HepG2 (cell line): ENCODE data around the gene POLQ. TPM values are rescaled to one million over a fixed set of nuclear protein-coding genes. Genes with fewer than 3 reads are reported as not detected.

Source experiments
- ATAC-seq: fragments of 200-7000 bp; cut with Tn5 transposase; 3 replicates; pipeline ENCODE4 v1.9.1; 2020; ENCODE audit warnings: mild to moderate bottlenecking, moderate library complexity
- BruUV-seq: library from RNA; stranded (reverse); fragments of 400-500 nt; replicated peaks from 2 replicates; lab custom pipeline; 2021; lab: Mats Ljungman, UMichigan
- CTCF ChIA-PET: fragments of 300-600 bp; formaldehyde crosslinking; extraction: SDS; loops from one replicate; lab custom pipeline; 2021; ENCODE audit warnings: low total read pairs, inconsistent platforms, low intra/inter-chr PET ratio; lab: Yijun Ruan, JAX
- POLR2A ChIA-PET: fragments of 350-600 bp; sonication (Branson Sonifier 250); formaldehyde crosslinking; loops from one replicate; lab custom pipeline; 2020; ENCODE audit warnings: antibody characterized with exemption, inconsistent platforms; lab: Yijun Ruan, JAX
- DNase-seq: peaks from one replicate; pipeline ENCODE4 v3.0.0-alpha.2; 2015; ENCODE audit warnings: low spot score
- FAIRE-seq: peaks from 3 replicates; lab custom pipeline; 2011; peaks lifted over from hg19 to GRCh38; lab: Jason Lieb, UNC
- H2AFZ ChIP-seq: one replicate; pipeline ENCODE4 v1.6.1; 2011; ENCODE audit warnings: low read length, inconsistent platforms
- H3K27ac ChIP-seq: fragments of 300-600 bp; 3 replicates; pipeline ENCODE4 v1.8.0; 2011; ENCODE audit warnings: mixed run types, mild to moderate bottlenecking, mixed read lengths, low read length, inconsistent platforms; ENCODE audit not compliant: insufficient read depth; ENCODE audit errors: extremely low read length
- H3K27me3 ChIP-seq, 2 experiments: fragments of 200-600 bp in 1 of 2; 2 replicates in 1 of 2; 3 replicates in 1 of 2; pipeline versions ENCODE4 v1.6.0 to v1.8.0; 2011; ENCODE audit warnings: low read length in 2 of 2, mild to moderate bottlenecking in 2 of 2, moderate library complexity in 2 of 2, inconsistent platforms in 1 of 2; ENCODE audit not compliant: insufficient read depth in 2 of 2, control insufficient read depth in 1 of 2
- H3K36me3 ChIP-seq, 2 experiments: fragments of 200-600 bp in 1 of 2; replicated peaks in 1 of 2; 2 replicates in 1 of 2; 3 replicates in 1 of 2; pipeline versions ENCODE4 v1.5.1 to v1.8.0; 2011; ENCODE audit warnings: low read length in 2 of 2, inconsistent platforms in 1 of 2; ENCODE audit not compliant: insufficient read depth in 2 of 2, control insufficient read depth in 1 of 2
- H3K4me1 ChIP-seq: 2 replicates; pipeline ENCODE4 v1.5.1; 2012; ENCODE audit warnings: low read length, inconsistent platforms; ENCODE audit not compliant: insufficient read depth
- H3K4me2 ChIP-seq: 2 replicates; pipeline ENCODE4 v1.6.0; 2011; ENCODE audit warnings: low read depth, low read length, inconsistent platforms
- H3K4me3 ChIP-seq, 3 experiments: fragments of 200-600 bp in 1 of 3; sonication (generic), shearing (Covaris generic) in 1 of 3; replicated peaks in 1 of 3; 2 replicates each; pipeline ENCODE4 v1.5.1; 2011 to 2016; ENCODE audit warnings: low read length in 3 of 3, inconsistent platforms in 2 of 3, low read depth in 2 of 3, mild to moderate bottlenecking in 2 of 3, control low read depth in 1 of 3, mixed read lengths in 1 of 3; ENCODE audit not compliant: insufficient read depth in 1 of 3
- H3K79me2 ChIP-seq: one replicate; pipeline ENCODE4 v1.6.1; 2011; ENCODE audit warnings: low read length, inconsistent platforms; ENCODE audit not compliant: insufficient read depth
- H3K9ac ChIP-seq: 2 replicates; pipeline ENCODE4 v1.6.0; 2011; ENCODE audit warnings: mild to moderate bottlenecking, low read depth, low read length, inconsistent platforms; ENCODE audit not compliant: insufficient read depth
- H3K9me3 ChIP-seq: 2 replicates; pipeline ENCODE4 v1.5.1; 2012; ENCODE audit warnings: mild to moderate bottlenecking, low read length
- H4K20me1 ChIP-seq: 2 replicates; pipeline ENCODE4 v1.6.0; 2011; ENCODE audit warnings: inconsistent platforms, mild to moderate bottlenecking, low read length, moderate library complexity; ENCODE audit not compliant: insufficient read depth
- ARID5B ChIP-seq: IDR thresholded peaks from 2 replicates; pipeline ENCODE4 v1.4.0; 2020; ENCODE audit warnings: mild to moderate bottlenecking, missing genetic modification reagents
- ARNT2 ChIP-seq: sonication (generic); formaldehyde crosslinking; IDR thresholded peaks from 2 replicates; pipeline ENCODE4 v1.8.0; 2022; ENCODE audit warnings: mild to moderate bottlenecking, low read depth, missing genetic modification reagents, moderate library complexity
- ATF2 ChIP-seq: sonication (generic); formaldehyde crosslinking; IDR thresholded peaks from 2 replicates; pipeline ENCODE4 v1.4.0; 2020; ENCODE audit warnings: missing genetic modification reagents
- FOXJ3 ChIP-seq: sonication (generic); formaldehyde crosslinking; IDR thresholded peaks from 2 replicates; pipeline ENCODE4 v1.4.0; 2020; ENCODE audit warnings: missing genetic modification reagents, mild to moderate bottlenecking, borderline replicate concordance
- JDP2 ChIP-seq: sonication (generic); formaldehyde crosslinking; IDR thresholded peaks from 2 replicates; pipeline ENCODE4 v1.8.1; 2022; ENCODE audit warnings: missing genetic modification reagents, borderline replicate concordance
- MTA3 ChIP-seq: sonication (generic); formaldehyde crosslinking; IDR thresholded peaks from 2 replicates; pipeline ENCODE4 v1.4.0; 2020; ENCODE audit warnings: missing genetic modification reagents
- NFE2 ChIP-seq: sonication (generic); formaldehyde crosslinking; IDR thresholded peaks from 2 replicates; pipeline ENCODE4 v1.4.0; 2020; ENCODE audit warnings: missing genetic modification reagents
- NFKBIZ ChIP-seq: IDR thresholded peaks from 2 replicates; pipeline ENCODE4 v1.6.1; 2018; ENCODE audit warnings: missing genetic modification reagents, missing compliant biosample characterization
- REST ChIP-seq, 2 experiments: IDR thresholded peaks; 2 replicates each; pipeline ENCODE4 v1.6.1; 2011 to 2012; ENCODE audit warnings: low read length in 2 of 2, borderline replicate concordance in 1 of 2, low read depth in 1 of 2, mild to moderate bottlenecking in 1 of 2, moderate library complexity in 1 of 2
- RFX5 ChIP-seq: IDR thresholded peaks from 2 replicates; pipeline ENCODE4 v1.6.1; 2011; ENCODE audit warnings: low read depth, low read length, improper control_type of control experiment
- SMC3 ChIP-seq: IDR thresholded peaks from 2 replicates; pipeline ENCODE4 v1.6.1; 2011; ENCODE audit warnings: low read length, improper control_type of control experiment
- SP140L ChIP-seq: sonication (generic); formaldehyde crosslinking; IDR thresholded peaks from 2 replicates; pipeline ENCODE4 v1.4.0; 2020; ENCODE audit warnings: missing genetic modification reagents, borderline replicate concordance
- TGIF2 ChIP-seq: IDR thresholded peaks from 2 replicates; pipeline ENCODE4 v1.6.1; 2016; ENCODE audit warnings: control low read depth, missing compliant biosample characterization
- ZKSCAN8 ChIP-seq: IDR thresholded peaks from 2 replicates; pipeline ENCODE4 v1.6.1; 2016; ENCODE audit warnings: borderline replicate concordance, missing genetic modification reagents, missing compliant biosample characterization
- ZSCAN5A ChIP-seq: sonication (generic); formaldehyde crosslinking; IDR thresholded peaks from 2 replicates; pipeline ENCODE4 v1.8.0; 2022; ENCODE audit warnings: mild to moderate bottlenecking, missing genetic modification reagents, borderline replicate concordance
- whole genome bisulfite sequencing: methylation state at CpG from one replicate; pipeline ENCODE4 v1.1.6; 2017; ENCODE audit warnings: low lambda C conversion rate; 5-methylcytosine and 5-hydroxymethylcytosine counted together
- in situ Hi-C: cut with HindIII; loops from 2 replicates; pipeline ENCODE4 v1.10.0; 2017; ENCODE audit warnings: low pct_unique_long_range_greater_than_20kb; ENCODE audit not compliant: extremely low pct_ligation_motif_present
- intact Hi-C: fragments of 100-400 bp; cut with micrococcal nuclease; formaldehyde crosslinking; loops from one replicate; pipeline ENCODE4 v1.10.0; 2022; ENCODE audit not compliant: unreplicated experiment
- polyA plus RNA-seq, 8 experiments: library from polyadenylated mRNA; depleted of rRNA in 3 of 8; stranded (reverse) in 7 of 8; unstranded in 1 of 8; fragments of >200 nt; fragmentation: Illumina TruSeq in 4 of 8; extraction: Trizol in 4 of 8; gene quantifications; 2 replicates each; pipeline versions ENCODE4 v1.2.1 to v1.2.3, GENCODE V29; 2011 to 2016; ENCODE audit warnings: low read depth in 4 of 8, missing spikeins in 1 of 8, mixed read lengths in 1 of 8; ENCODE audit not compliant: insufficient read depth in 1 of 8
- total RNA-seq, 5 experiments: library from RNA; depleted of rRNA; stranded (reverse); fragments of >200 nt; fragmentation: Illumina TruSeq; extraction: Trizol; gene quantifications; 2 replicates each; pipeline ENCODE4 v1.2.3, GENCODE V29; 2016; ENCODE audit warnings: low read depth in 1 of 5

Gene POLQ
- total and polyA plus RNA-seq, 2 of the 13 experiments (the other 11 are each of a cell fraction or from before 2014, with no cell fraction given) = 2.5 to 18.6 TPM

GRCh38 chr3:121581691-121582090 is 35.9 kb upstream of the POLQ start:
- BruUV-seq = no TSS peak
- 7% methylated on average over 2 of the region's 2 CpGs for WGBS
- Histone ChIP-seq H3K27me3 (no peaks in the 10 kb centered on the region; a peak in 1 of 5 replicates), H3K36me3 (no peaks in the 10 kb centered on the region), H3K4me2 (no peak overlapping the region), H3K4me1 (no peaks in the 10 kb centered on the region), H3K9me3 (no peaks in the 10 kb centered on the region), H3K4me3 (no peak overlapping the region), H3K9ac (no peak overlapping the region), H2AFZ (no peak overlapping the region), H3K27ac (no peak overlapping the region), H3K79me2 (no peaks in the 10 kb centered on the region), H4K20me1 (no peaks in the 10 kb centered on the region)
- intact Hi-C loops = no loop called here
- ChIA-PET CTCF (no interaction called here), POLR2A (no interaction called here)
- DNase-seq (no peak), ATAC-seq (no peak), FAIRE-seq (no peak)
- in situ Hi-C loops = no loop called here
- TF ChIP-seq NFKBIZ (CRISPR knock-in tag) = no peak
- no peak for TF ChIP-seq JDP2
- TF ChIP-seq ARID5B = no peak
- TF ChIP-seq ZKSCAN8 (CRISPR knock-in tag) = no peak
- no peak for TF ChIP-seq SP140L (CRISPR knock-in tag)
- TF ChIP-seq FOXJ3 (CRISPR knock-in tag) = no peak
- no peak for TF ChIP-seq MTA3
- TF ChIP-seq REST (IDR thresholded peaks at IDR 0.05; ENCODE audit: borderline replicate concordance in 1 of 2, low read depth in 1 of 2, low read length in 2 of 2) = no peak
- TF ChIP-seq NFE2 (CRISPR knock-in tag) = no peak
- TF ChIP-seq ATF2 (CRISPR knock-in tag) = no peak
- no peak for TF ChIP-seq ARNT2 (CRISPR knock-in tag)
- no peak for TF ChIP-seq TGIF2
- TF ChIP-seq RFX5 = no peak
- TF ChIP-seq SMC3 = no peak
- no peak for TF ChIP-seq ZSCAN5A (CRISPR knock-in tag)
